Muscle of leg (tissue), 11 donors: ENCODE data around the gene SCG5. TPM values are rescaled to one million over a fixed set of nuclear protein-coding genes. Genes with fewer than 3 reads are reported as not detected.

Experiments used
- DNase-seq: peaks from one replicate; pipeline ENCODE4 v3.0.0; 2013
- H3K27ac ChIP-seq: one replicate; pipeline ENCODE4 v1.5.1; 2013; ENCODE audit warnings: mild to moderate bottlenecking, low read length, control low read depth
- H3K27me3 ChIP-seq: one replicate; pipeline ENCODE4 v1.6.1; 2013; ENCODE audit warnings: low read length; ENCODE audit not compliant: control insufficient read depth, insufficient read depth
- H3K36me3 ChIP-seq: one replicate; pipeline ENCODE4 v1.6.1; 2013; ENCODE audit warnings: low read length; ENCODE audit not compliant: control insufficient read depth, insufficient read depth
- H3K4me1 ChIP-seq: one replicate; pipeline ENCODE4 v1.6.1; 2013; ENCODE audit warnings: low read length; ENCODE audit not compliant: control insufficient read depth, insufficient read depth
- H3K4me3 ChIP-seq: one replicate; pipeline ENCODE4 v1.5.1; 2013; ENCODE audit warnings: low read length, control low read depth
- H3K9me3 ChIP-seq: replicated peaks from 2 replicates; pipeline ENCODE4 v1.6.1; 2013; ENCODE audit warnings: low read depth, low read length; ENCODE audit not compliant: control insufficient read depth
- WGBS: methylation state at CpG from one replicate; pipeline ENCODE4 v1.1.5; 2013; ENCODE audit warnings: missing lambda C conversion rate; ENCODE audit not compliant: insufficient coverage; 5-methylcytosine and 5-hydroxymethylcytosine counted together
- polyA plus RNA-seq, 8 donors: library from polyadenylated mRNA; unstranded; fragments of 120-200 nt; gene quantifications; one replicate each; pipeline versions ENCODE4 v1.2.1 to v1.2.3, GENCODE V29; 2013; ENCODE audit warnings: inconsistent platforms in 1 of 8, low replicate concordance in 1 of 8; ENCODE audit not compliant: insufficient read length in 8 of 8, insufficient read depth in 1 of 8
- total RNA-seq: library from RNA; stranded (reverse); fragments of 120-200 nt; gene quantifications from one replicate; pipeline ENCODE4 v1.2.4, GENCODE V29; 2013

The SCG5 gene
- total and polyA plus RNA-seq, 9 donors = 8.0 to 25.9 (median 12.9) TPM

DNA sequence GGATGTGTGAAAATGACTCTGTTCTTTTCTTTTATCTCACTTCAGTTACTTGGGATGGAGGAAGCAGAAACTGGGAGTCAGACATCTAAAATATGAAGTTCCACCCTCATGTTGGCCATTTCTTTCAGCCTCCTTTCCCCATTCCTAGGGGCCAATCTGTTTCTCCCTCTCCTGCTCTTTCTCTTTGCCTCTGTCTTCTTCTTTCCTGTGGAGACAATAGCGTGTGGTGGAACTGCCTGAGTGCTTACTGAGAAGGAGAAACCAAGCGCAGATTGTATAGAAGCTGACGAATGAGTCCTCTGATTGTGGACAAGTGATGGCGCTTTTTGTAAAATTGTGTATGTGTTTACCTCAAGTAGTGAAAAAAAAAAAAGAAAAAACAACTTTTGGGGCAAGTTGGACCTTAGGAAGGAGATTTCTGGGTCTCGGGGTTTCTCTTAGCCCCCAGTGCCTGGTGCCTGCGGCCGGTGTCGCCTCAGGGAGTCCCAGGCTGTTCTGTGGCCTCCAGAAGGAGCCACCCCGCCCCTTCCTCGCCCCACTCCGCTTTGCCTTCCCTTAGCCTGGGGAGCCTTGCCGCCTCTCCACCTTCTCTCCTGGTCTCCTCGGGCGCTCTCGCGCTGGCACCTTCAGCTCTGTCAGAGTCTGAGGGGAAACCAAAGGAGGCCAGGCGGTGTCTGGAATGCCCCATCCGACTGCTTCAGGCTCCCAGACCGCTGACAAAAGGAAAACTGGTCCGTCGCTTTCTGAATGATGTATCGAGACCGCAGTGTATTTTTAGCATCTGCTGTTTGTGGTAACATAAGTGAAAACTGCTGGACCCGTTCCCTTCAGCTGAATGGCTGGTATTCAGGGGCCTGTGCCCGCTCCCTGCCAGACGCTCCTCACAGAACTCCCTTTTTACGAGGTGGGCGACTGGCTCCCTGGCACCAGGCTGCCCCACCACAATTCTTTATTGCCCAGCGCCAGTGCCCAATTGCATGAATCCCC is 30.1 kb downstream of the SCG5 start:
- H3K9me3 ChIP-seq = no peaks in the 10 kb centered on the region
- no peaks in the 10 kb centered on the region for H3K36me3 ChIP-seq
- 93% methylated on average over 26 of the region's 29 CpGs for WGBS
- DNase-seq = no peak
- no peaks in the 10 kb centered on the region for H3K27me3 ChIP-seq
- H3K4me1 ChIP-seq = no peaks in the 10 kb centered on the region
- no peak overlapping the region for H3K27ac ChIP-seq
- H3K4me3 ChIP-seq = no peak overlapping the region

- H3K27me3 ChIP-seq = no peaks in the 10 kb centered on the region
- no peaks in the 10 kb centered on the region for H3K36me3 ChIP-seq
- no peaks in the 10 kb centered on the region for H3K9me3 ChIP-seq
- no peak for DNase-seq
- H3K27ac ChIP-seq = no peak overlapping the region
- H3K4me3 ChIP-seq = no peak overlapping the region
- WGBS = 100% methylated on average over 1 of the region's 2 CpGs
- no peaks in the 10 kb centered on the region for H3K4me1 ChIP-seq
Observed at GRCh38 chr15:32674681-32675080, 33.2 kb downstream of the SCG5 start.

GRCh38 chr15:32675466-32675865 is 34.0 kb downstream of the SCG5 start:
- 80% methylated on average over 3 of the region's 6 CpGs for WGBS
- Histone ChIP-seq H3K27ac (no peak overlapping the region), H3K4me1 (no peaks in the 10 kb centered on the region), H3K36me3 (no peaks in the 10 kb centered on the region), H3K27me3 (no peaks in the 10 kb centered on the region), H3K9me3 (no peaks in the 10 kb centered on the region), H3K4me3 (no peak overlapping the region)
- no peak for DNase-seq

DNA sequence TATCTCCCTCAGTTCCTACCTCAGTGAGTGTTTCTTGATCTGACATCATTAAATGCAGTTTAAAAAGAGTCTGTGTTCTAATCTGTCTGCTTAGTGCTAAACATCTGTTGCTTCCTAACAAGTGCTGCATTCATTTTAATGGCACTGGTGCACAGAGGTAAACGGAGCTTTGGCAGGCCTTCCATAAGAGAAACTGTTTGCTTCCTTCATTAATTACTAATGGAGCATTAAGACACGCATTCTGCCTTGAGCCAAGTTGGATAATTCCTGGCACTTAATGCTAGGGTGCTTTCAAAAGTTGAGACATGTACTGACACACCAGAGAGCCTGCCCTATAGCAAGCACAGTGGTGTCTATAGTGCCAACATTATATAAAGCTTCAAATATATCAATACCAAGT is 34.7 kb downstream of the SCG5 start:
- no peaks in the 10 kb centered on the region for H3K36me3 ChIP-seq
- no peak for DNase-seq

DNA sequence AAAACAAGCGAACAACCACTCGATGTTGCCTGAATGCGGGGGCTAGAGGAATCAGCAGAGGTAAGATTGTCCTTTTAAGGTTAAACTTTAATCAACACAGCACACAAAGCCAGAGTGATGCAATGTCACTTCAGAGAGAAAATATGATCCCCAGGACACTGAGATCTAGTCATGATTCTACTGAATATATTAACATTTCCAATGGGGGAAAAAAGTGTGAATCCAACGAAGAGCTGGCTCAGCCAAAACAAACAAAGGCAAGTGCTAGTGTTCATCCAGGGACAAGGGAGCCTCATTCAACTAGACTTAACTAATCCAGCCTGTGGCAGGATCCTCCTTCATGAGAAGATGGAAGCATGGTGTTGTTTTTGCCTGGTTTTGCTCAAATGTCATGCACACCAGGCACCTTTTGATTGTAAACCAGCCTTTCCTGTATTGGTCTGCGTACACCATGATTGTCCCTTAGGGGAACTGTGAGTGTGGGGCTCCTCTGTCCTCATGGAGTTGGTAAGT is 35.8 kb downstream of the SCG5 start:
- Histone ChIP-seq H3K27me3 (no peaks in the 10 kb centered on the region), H3K4me3 (no peak overlapping the region), H3K27ac (no peak overlapping the region), H3K4me1 (no peaks in the 10 kb centered on the region), H3K9me3 (no peaks in the 10 kb centered on the region), H3K36me3 (no peaks in the 10 kb centered on the region)
- WGBS = no CpG with 5 or more reads among the region's 5 CpGs
- peak; percentile 28 for DNase-seq

More for the DNA sequence above, 34.7 kb downstream of the SCG5 start:
- Histone ChIP-seq H3K4me1 (no peaks in the 10 kb centered on the region), H3K4me3 (no peak overlapping the region), H3K9me3 (no peaks in the 10 kb centered on the region), H3K27ac (no peak overlapping the region), H3K27me3 (no peaks in the 10 kb centered on the region)
- 14% methylated on average over 1 of the region's 2 CpGs for WGBS

GRCh38 chr15:32679298-32679690 is 37.8 kb downstream of the SCG5 start:
- Histone ChIP-seq H3K9me3 (no peaks in the 10 kb centered on the region), H3K27ac (no peak overlapping the region), H3K4me1 (no peaks in the 10 kb centered on the region), H3K4me3 (no peak overlapping the region), H3K36me3 (no peaks in the 10 kb centered on the region), H3K27me3 (no peaks in the 10 kb centered on the region)
- WGBS = no CpG with 5 or more reads among the region's 4 CpGs
- DNase-seq = no peak

- Histone ChIP-seq H3K27ac (no peak overlapping the region), H3K27me3 (no peaks in the 10 kb centered on the region), H3K36me3 (no peaks in the 10 kb centered on the region), H3K4me1 (no peaks in the 10 kb centered on the region), H3K4me3 (no peak overlapping the region), H3K9me3 (no peaks in the 10 kb centered on the region)
- WGBS = 100% methylated on average over 2 of the region's 3 CpGs
- peak; percentile 44 for DNase-seq
Observed at GRCh38 chr15:32682569-32682968, 41.1 kb downstream of the SCG5 start.

- Histone ChIP-seq H3K4me3 (no peak overlapping the region), H3K4me1 (no peaks in the 10 kb centered on the region), H3K27ac (no peak overlapping the region), H3K36me3 (no peaks in the 10 kb centered on the region), H3K9me3 (no peaks in the 10 kb centered on the region), H3K27me3 (no peaks in the 10 kb centered on the region)
- no CpG with 5 or more reads among the region's 2 CpGs for WGBS
- DNase-seq = no peak
Observed at GRCh38 chr15:32682977-32683630, 41.6 kb downstream of the SCG5 start.

DNA sequence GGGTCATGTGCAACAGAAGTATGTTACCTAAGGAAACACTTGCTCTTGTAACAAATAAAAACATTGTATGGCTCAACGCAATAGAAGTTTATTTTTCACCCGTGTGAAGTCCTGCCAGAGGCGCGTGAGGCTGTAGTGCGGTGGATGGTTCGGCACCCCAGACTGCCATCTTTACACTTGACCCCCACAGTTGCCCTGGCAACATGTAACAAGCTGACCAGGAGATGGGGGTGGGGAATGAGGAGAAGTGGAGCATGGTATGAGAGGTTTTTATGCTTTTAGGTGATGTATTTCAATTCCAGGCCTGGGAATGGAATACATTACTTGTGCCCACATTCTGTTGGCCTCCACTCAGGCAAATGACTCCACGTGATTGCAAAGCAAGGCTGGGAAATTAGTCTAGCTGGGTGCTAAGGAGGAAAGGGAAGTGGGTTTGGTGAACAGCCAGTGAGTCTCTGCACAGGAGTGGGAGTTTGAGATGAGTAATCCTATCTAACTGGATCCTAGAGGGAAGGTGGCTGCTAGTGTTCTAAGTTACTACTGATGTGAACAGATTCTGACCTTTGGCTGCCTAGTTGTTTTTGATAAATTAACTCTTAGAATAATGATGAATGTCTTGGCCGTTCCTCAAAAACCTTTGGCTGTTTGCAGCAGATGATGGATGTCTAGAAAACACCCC is 42.5 kb downstream of the SCG5 start:
- peak; percentile 57 for DNase-seq
- H3K27ac ChIP-seq = no peak overlapping the region
- H3K4me3 ChIP-seq = no peak overlapping the region
- WGBS = 82% methylated on average over 6 of the region's 8 CpGs
- H3K9me3 ChIP-seq = no peaks in the 10 kb centered on the region
- H3K4me1 ChIP-seq = no peaks in the 10 kb centered on the region
- no peaks in the 10 kb centered on the region for H3K27me3 ChIP-seq
- no peaks in the 10 kb centered on the region for H3K36me3 ChIP-seq

DNA sequence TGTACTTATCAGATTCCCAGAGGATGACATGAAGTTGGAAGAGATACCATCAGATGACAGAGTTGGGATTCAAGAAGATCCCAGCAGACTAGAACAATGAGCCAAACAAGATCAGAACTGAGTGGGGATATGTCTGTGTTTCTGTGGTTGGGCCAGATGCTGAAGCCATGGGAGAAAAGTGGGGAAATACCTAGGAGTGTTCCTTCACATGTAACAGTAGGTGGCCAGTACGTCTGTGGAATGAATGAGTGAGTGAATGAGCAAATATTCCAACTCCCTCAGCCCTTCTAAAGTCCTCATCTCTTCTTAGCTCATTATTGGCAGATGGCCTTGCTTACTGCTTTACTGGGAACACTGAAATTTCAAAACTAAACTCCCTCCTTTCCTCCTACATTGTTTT is 44.1 kb downstream of the SCG5 start:
- no CpG with 5 or more reads among the region's 1 CpG for WGBS
- Histone ChIP-seq H3K36me3 (no peaks in the 10 kb centered on the region), H3K27me3 (no peaks in the 10 kb centered on the region), H3K9me3 (no peaks in the 10 kb centered on the region), H3K27ac (no peak overlapping the region), H3K4me3 (no peak overlapping the region), H3K4me1 (no peaks in the 10 kb centered on the region)
- peak; percentile 81 for DNase-seq
